Activated CD4-positive, alpha-beta T cell treated with anti-CD3 and anti-CD28 coated beads, Interleukin-10, Interleukin-2, amounts not matched to agents 100 ng/mL and 50 ng/mL, durations not matched to agents 16 hours and 8 hours (primary cell): ENCODE measurements around the gene RP9.

Source experiments
- DNase-seq: peaks from one replicate; pipeline ENCODE4 v3.0.0-alpha.2; 2020

RP9 gene

GRCh38 chr7:33061282-33061937, 47.8 kb downstream of the RP9 start:
- no peak for DNase-seq

GRCh38 chr7:33059635-33060034, 49.6 kb downstream of the RP9 start:
- DNase-seq: no peak

GRCh38 chr7:33055158-33055557, 54.0 kb downstream of the RP9 start:
- no peak for DNase-seq

- DNase-seq: peak; percentile 47
Measured at GRCh38 chr7:33054261-33054964, 54.8 kb downstream of the RP9 start.

- DNase-seq: no peak
Measured at GRCh38 chr7:33053721-33054120, 55.5 kb downstream of the RP9 start.

- DNase-seq: peak; percentile 38
Measured at GRCh38 chr7:33050535-33051318, 58.5 kb downstream of the RP9 start.

GRCh38 chr7:33048704-33049103, 60.5 kb downstream of the RP9 start:
- DNase-seq: no peak

GRCh38 chr7:33048257-33048656, 60.9 kb downstream of the RP9 start:
- no peak for DNase-seq

GRCh38 chr7:33044986-33045385, 64.2 kb downstream of the RP9 start:
- no peak for DNase-seq
